Fibroblast of skin of left biceps (primary cell): ENCODE results near the gene SLC35A3.

ENCODE experiments used
- DNase-seq, 2 experiments: peaks; one replicate each; pipeline ENCODE4 v3.0.0-alpha.2; 2013; ENCODE audit warnings: low read depth in 2 of 2

The SLC35A3 gene

GRCh38 chr1:100076744-100077143 is 106.9 kb downstream of the SLC35A3 start:
- DNase-seq = no peak

- no peak for DNase-seq
These were observed 107.7 kb downstream of the SLC35A3 start for GRCh38 chr1:100077531-100077930.

- DNase-seq = no peak
These were observed 110.5 kb downstream of the SLC35A3 start for GRCh38 chr1:100080331-100080730.
